HCT116 (cell line): ENCODE data around the gene CTDNEP1. TPM values are rescaled to one million over a fixed set of nuclear protein-coding genes. Genes with fewer than 3 reads are reported as not detected.

Source experiments
- ATAC-seq: fragments of 200-7000 bp; cut with Tn5 transposase; 2 replicates; pipeline ENCODE4 v1.9.1; 2020; ENCODE audit warnings: mild to moderate bottlenecking, moderate library complexity
- BruUV-seq: library from RNA; stranded (reverse); fragments of 400-500 nt; replicated peaks from 2 replicates; lab custom pipeline; 2021; lab: Mats Ljungman, UMichigan
- CTCF ChIA-PET: fragments of 300-600 bp; sonication (Branson Sonifier 250); formaldehyde crosslinking; loops from one replicate; lab custom pipeline; 2021; ENCODE audit warnings: antibody characterized with exemption; lab: Charles Lee
- POLR2A ChIA-PET: fragments of 300-600, 350-600 bp; sonication (Branson Sonifier 250); formaldehyde crosslinking; loops from one replicate; lab custom pipeline; 2021; ENCODE audit warnings: antibody characterized with exemption; lab: Charles Lee
- RAD21 ChIA-PET, 2 experiments: fragments of 300-600 bp; sonication (Branson Sonifier 250); formaldehyde crosslinking; loops; one replicate each; lab custom pipeline; 2023; ENCODE audit warnings: low total read pairs in 2 of 2; ENCODE audit not compliant: uncharacterized antibody in 2 of 2, unreplicated experiment in 2 of 2, low non-redundant PET in 1 of 2; lab: Charles Lee
- DNase-seq: peaks from one replicate; pipeline ENCODE4 v3.0.0-alpha.2; 2010; ENCODE audit warnings: low read depth, low spot score
- H2AFZ ChIP-seq: fragments of 200-600 bp; shearing (Covaris generic), sonication (generic); 2 replicates; pipeline ENCODE4 v1.6.1; 2017; ENCODE audit warnings: low read depth, mixed run types, mixed read lengths, antibody characterized with exemption, low read length; ENCODE audit not compliant: poor library complexity, severe bottlenecking
- H3K27ac ChIP-seq: 2 replicates; pipeline ENCODE4 v1.5.1; 2012; ENCODE audit warnings: low read depth, low read length
- H3K27me3 ChIP-seq: fragments of 200-600 bp; sonication (generic); 2 replicates; pipeline ENCODE4 v1.6.1; 2016; ENCODE audit warnings: mixed run types, low read length, mixed read lengths; ENCODE audit not compliant: insufficient read depth
- H3K36me3 ChIP-seq, 2 experiments: fragments of 200-500 bp in 1 of 2; fragments of 200-600 bp in 1 of 2; sonication (Bioruptor generic) in 1 of 2; sonication (generic) in 1 of 2; 2 replicates each; pipeline versions ENCODE4 v1.5.1 to v1.6.1; 2014 to 2016; ENCODE audit warnings: low read length in 2 of 2, inconsistent platforms in 1 of 2, mixed read lengths in 1 of 2, mixed run types in 1 of 2; ENCODE audit not compliant: insufficient read depth in 2 of 2, control insufficient read depth in 1 of 2
- H3K4me1 ChIP-seq, 2 experiments: fragments of 200-600 bp in 1 of 2; sonication (generic) in 1 of 2; 2 replicates each; pipeline versions ENCODE4 v1.5.1 to v1.6.1; 2012 to 2017; ENCODE audit warnings: low read length in 2 of 2, inconsistent platforms in 1 of 2, mild to moderate bottlenecking in 1 of 2, mixed read lengths in 1 of 2, mixed run types in 1 of 2, moderate library complexity in 1 of 2; ENCODE audit not compliant: insufficient read depth in 2 of 2, control insufficient read depth in 1 of 2
- H3K4me2 ChIP-seq: fragments of 200-600 bp; sonication (generic); 2 replicates; pipeline ENCODE4 v1.6.1; 2017; ENCODE audit warnings: mixed run types, low read length, mixed read lengths
- H3K4me3 ChIP-seq, 2 experiments: fragments of 200-600 bp in 1 of 2; sonication (generic) in 1 of 2; replicated peaks in 1 of 2; 2 replicates each; pipeline ENCODE4 v1.5.1; 2011 to 2016; ENCODE audit warnings: low read length in 2 of 2, control low read depth in 1 of 2, low read depth in 1 of 2, mild to moderate bottlenecking in 1 of 2, mixed read lengths in 1 of 2, mixed run types in 1 of 2
- H3K79me2 ChIP-seq: fragments of 200-600 bp; sonication (generic); 2 replicates; pipeline ENCODE4 v1.6.1; 2017; ENCODE audit warnings: mild to moderate bottlenecking, mixed run types, low read length, moderate library complexity, mixed read lengths; ENCODE audit not compliant: insufficient read depth
- H3K9ac ChIP-seq: fragments of 200-600 bp; sonication (generic); 2 replicates; pipeline ENCODE4 v1.6.1; 2016; ENCODE audit warnings: low read length, mixed read lengths
- H3K9me2 ChIP-seq: fragments of 200-600 bp; sonication (generic), shearing (Covaris generic); 2 replicates; pipeline ENCODE4 v1.6.1; 2017; ENCODE audit warnings: mixed run types, mild to moderate bottlenecking, moderate library complexity; ENCODE audit not compliant: insufficient read depth
- H3K9me3 ChIP-seq, 2 experiments: fragments of 200-500 bp in 1 of 2; fragments of 200-600 bp in 1 of 2; sonication (Bioruptor generic) in 1 of 2; sonication (generic) in 1 of 2; 2 replicates each; pipeline ENCODE4 v1.6.1; 2014 to 2017; ENCODE audit warnings: low read length in 2 of 2, mixed read lengths in 2 of 2, inconsistent platforms in 1 of 2, low read depth in 1 of 2, mild to moderate bottlenecking in 1 of 2, mixed run types in 1 of 2, moderate library complexity in 1 of 2; ENCODE audit not compliant: control insufficient read depth in 1 of 2, insufficient read depth in 1 of 2
- H4K20me1 ChIP-seq: fragments of 200-600 bp; sonication (generic), shearing (Covaris generic); 2 replicates; pipeline ENCODE4 v1.6.1; 2017; ENCODE audit warnings: mixed run types, mild to moderate bottlenecking, moderate library complexity; ENCODE audit not compliant: insufficient read depth
- CBX3 ChIP-seq: IDR thresholded peaks from 2 replicates; pipeline ENCODE4 v1.6.1; 2012; ENCODE audit warnings: low read depth
- CEBPB ChIP-seq: IDR thresholded peaks from 2 replicates; pipeline ENCODE4 v1.6.1; 2012; ENCODE audit warnings: low read depth
- CTCF ChIP-seq, 3 experiments: fragments of 200-600 bp in 1 of 3; sonication (generic) in 1 of 3; IDR thresholded peaks in 2 of 3; conservative IDR thresholded peaks in 1 of 3; 2 replicates each; pipeline ENCODE4 v1.5.1; 2012 to 2017; ENCODE audit warnings: low read depth in 2 of 3, low read length in 2 of 3, antibody characterized with exemption in 1 of 3, borderline replicate concordance in 1 of 3, control low read depth in 1 of 3, mild to moderate bottlenecking in 1 of 3, mixed read lengths in 1 of 3, mixed run types in 1 of 3, moderate library complexity in 1 of 3; ENCODE audit not compliant: insufficient read depth in 1 of 3
- EGR1 ChIP-seq: IDR thresholded peaks from 2 replicates; pipeline ENCODE4 v1.6.1; 2012; ENCODE audit warnings: low read depth
- ELF1 ChIP-seq: IDR thresholded peaks from 2 replicates; pipeline ENCODE4 v1.6.1; 2012; ENCODE audit warnings: low read depth, borderline replicate concordance
- EZH2 ChIP-seq: fragments of 200-600 bp; sonication (generic); IDR thresholded peaks from 2 replicates; pipeline ENCODE4 v1.6.1; 2017; ENCODE audit warnings: antibody characterized with exemption, mixed run types
- EZH2phosphoT487 ChIP-seq: fragments of 200-600 bp; IDR thresholded peaks from 2 replicates; pipeline ENCODE4 v1.6.1; 2018; ENCODE audit warnings: antibody characterized with exemption, borderline replicate concordance
- FOSL1 ChIP-seq: IDR thresholded peaks from 2 replicates; pipeline ENCODE4 v1.6.1; 2012; ENCODE audit warnings: low read depth
- JUND ChIP-seq: IDR thresholded peaks from 2 replicates; pipeline ENCODE4 v1.6.1; 2012
- POLR2A ChIP-seq: IDR thresholded peaks from 2 replicates; pipeline ENCODE4 v1.7.0; 2011; ENCODE audit warnings: borderline replicate concordance; ENCODE audit not compliant: insufficient read depth, insufficient read length; ENCODE audit errors: extremely low read depth
- POLR2AphosphoS5 ChIP-seq: IDR thresholded peaks from 2 replicates; pipeline ENCODE4 v1.6.1; 2011; ENCODE audit warnings: mild to moderate bottlenecking, low read depth, low read length, moderate library complexity
- RAD21 ChIP-seq: IDR thresholded peaks from 2 replicates; pipeline ENCODE4 v1.6.1; 2012; ENCODE audit warnings: low read depth, mild to moderate bottlenecking
- REST ChIP-seq: IDR thresholded peaks from 2 replicates; pipeline ENCODE4 v1.6.1; 2012; ENCODE audit warnings: low read depth
- SIN3A ChIP-seq: IDR thresholded peaks from 2 replicates; pipeline ENCODE4 v1.6.1; 2012; ENCODE audit warnings: low read depth
- SP1 ChIP-seq: IDR thresholded peaks from 2 replicates; pipeline ENCODE4 v1.6.1; 2012; ENCODE audit warnings: low read depth
- SRF ChIP-seq: IDR thresholded peaks from 2 replicates; pipeline ENCODE4 v1.6.1; 2012; ENCODE audit warnings: low read depth
- TCF7L2 ChIP-seq: IDR thresholded peaks from 2 replicates; pipeline ENCODE4 v1.7.0; 2011; ENCODE audit warnings: borderline replicate concordance, inconsistent platforms; ENCODE audit not compliant: insufficient read depth, insufficient read length; ENCODE audit errors: extremely low read depth
- YY1 ChIP-seq: IDR thresholded peaks from 2 replicates; pipeline ENCODE4 v1.6.1; 2011; ENCODE audit warnings: low read length, low read depth, moderate library complexity, mild to moderate bottlenecking; ENCODE audit not compliant: insufficient replicate concordance; ENCODE audit errors: extremely low read depth
- ZFX ChIP-seq: fragments of 450-650 bp; IDR thresholded peaks from 2 replicates; pipeline ENCODE4 v1.6.1; 2017
- ZNF274 ChIP-seq: fragments of 200-500 bp; sonication (Bioruptor generic); IDR thresholded peaks from 2 replicates; pipeline ENCODE4 v1.6.1; 2014; ENCODE audit warnings: mild to moderate bottlenecking, low read depth, low read length, inconsistent platforms
- intact Hi-C: fragments of 100-400 bp; cut with micrococcal nuclease; formaldehyde crosslinking; loops from 2 replicates; pipeline ENCODE4 v1.10.0; 2022
- total RNA-seq: library from RNA; stranded (reverse); gene quantifications from one replicate; pipeline ENCODE4 v1.2.1, GENCODE V29; 2021; ENCODE audit not compliant: unreplicated experiment
- TF ChIP-seq, protein P1 (sequence below): IDR thresholded peaks from 2 replicates; pipeline ENCODE4 v1.6.1; 2012

Gene CTDNEP1
- total RNA-seq, 1 experiment from 2014 or later, result 143 TPM

DNA sequence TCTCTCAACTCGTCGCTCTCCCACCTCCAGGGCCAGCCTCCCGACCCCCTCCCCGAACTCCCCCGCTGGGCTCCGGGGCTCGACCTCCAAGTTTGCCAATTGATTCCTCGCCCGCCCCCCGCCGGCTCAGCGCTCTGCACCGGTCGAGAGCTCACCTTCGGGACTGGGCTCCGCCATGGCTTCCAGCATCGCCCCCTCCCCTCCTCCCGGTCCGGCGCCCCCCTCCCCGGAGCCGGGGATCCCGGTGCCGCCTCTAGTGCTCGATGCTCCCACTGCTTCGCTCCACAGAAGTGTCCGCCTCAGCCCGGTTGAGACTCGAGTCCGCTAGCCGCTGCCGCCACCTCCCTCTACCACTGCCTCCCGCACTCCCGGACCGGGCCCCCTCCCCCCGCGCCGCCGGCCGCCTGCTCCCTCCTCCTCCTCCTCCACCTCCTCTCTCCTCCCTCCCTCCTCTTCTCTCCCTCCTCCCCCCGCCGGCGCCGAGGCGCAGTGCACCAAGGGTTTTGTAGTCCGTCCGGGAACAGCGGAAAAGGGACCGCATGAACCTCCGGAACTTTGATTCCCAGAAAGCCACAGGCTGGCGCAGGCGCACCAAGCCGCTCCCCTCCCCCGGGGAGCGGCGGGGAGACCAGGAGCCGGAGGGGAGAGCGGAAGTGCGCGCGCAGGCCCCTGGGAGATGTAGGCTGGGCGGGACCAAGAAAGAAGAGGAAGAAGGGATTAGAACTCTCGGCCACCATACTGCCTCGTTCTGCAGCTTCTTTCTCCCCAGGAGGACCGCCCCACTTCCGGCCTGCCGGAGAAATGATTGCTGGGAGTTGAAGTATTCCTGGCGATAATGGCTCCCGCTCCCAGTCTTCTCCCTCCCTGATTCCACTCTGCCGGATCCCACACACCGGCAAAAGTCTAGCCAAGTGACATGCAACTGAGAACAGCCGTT lies 12.2 kb downstream of the CTDNEP1 start, which contains the start of gene PHF23:
TSS of gene PHF23 (minus strand) at position 367 of the 937 bp plus-strand sequence. CDS start at position 189, 178 bp downstream.
- peaks cover 24 to 40% of the 10 kb centered on the region in 2 experiments for H3K36me3 ChIP-seq
- peaks cover 59% of the 10 kb centered on the region for H3K79me2 ChIP-seq
- peak within 1 kb of the TSS; percentile 92 for H3K27ac ChIP-seq
- H3K9me2 ChIP-seq, result no peaks in the 10 kb centered on the region
- RAD21 ChIA-PET, result no interaction called here
- peak within 1 kb of the TSS; percentile 97 to 99 for H3K4me3 ChIP-seq
- ATAC-seq, result peak; percentile 61
- H2AFZ ChIP-seq, result no peak within 1 kb of the TSS
- peak within 1 kb of the TSS; percentile 100 for H3K9ac ChIP-seq
- intact Hi-C loops, result no loop called here
- CTCF ChIA-PET, result interaction anchor here (2.3 to 3.0 kb wide), 2 partner anchors 19 to 57 kb away, joined by 5 to 16 read pairs; partner anchors contain the start of genes ACADVL and DLG4
- DNase-seq, result peak; percentile 99
- POLR2A ChIA-PET, result interaction anchor here (0.9 to 1.3 kb wide), 5 partner anchors 19 to 447 kb away, joined by 3 to 4 read pairs (median 3); partner anchors contain the start of genes ACADVL and DLG4
- H4K20me1 ChIP-seq, result no peaks in the 10 kb centered on the region
- BruUV-seq, result no TSS peak
- H3K4me1 ChIP-seq, result peaks cover 37 to 64% of the 10 kb centered on the region in 2 experiments
- no peaks in the 10 kb centered on the region for H3K27me3 ChIP-seq
- peak within 1 kb of the TSS; percentile 82 for H3K4me2 ChIP-seq
- no peaks in the 10 kb centered on the region for H3K9me3 ChIP-seq
- TF ChIP-seq, protein P1, sequence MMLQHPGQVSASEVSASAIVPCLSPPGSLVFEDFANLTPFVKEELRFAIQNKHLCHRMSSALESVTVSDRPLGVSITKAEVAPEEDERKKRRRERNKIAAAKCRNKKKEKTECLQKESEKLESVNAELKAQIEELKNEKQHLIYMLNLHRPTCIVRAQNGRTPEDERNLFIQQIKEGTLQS, result no peak
- no peak for TF ChIP-seq SRF
- no peak for TF ChIP-seq ZNF274
- TF ChIP-seq CTCF (IDR thresholded peaks at IDR 0.05 in 2 of 3, conservative IDR thresholded peaks at IDR 0.05 in 1 of 3; ENCODE audit: borderline replicate concordance in 1 of 3, insufficient read depth in 1 of 3, low read depth in 2 of 3, low read length in 2 of 3), result no peak
- TF ChIP-seq RAD21, result no peak
- TF ChIP-seq POLR2A, result no peak
- no peak for TF ChIP-seq EGR1
- TF ChIP-seq SP1, result peak; percentile 85
- no peak; the same call in 1 of the 2 replicates for TF ChIP-seq SIN3A
- no peak for TF ChIP-seq CBX3
- no peak for TF ChIP-seq EZH2
- 0 out of 2 replicates have a peak, but pooled peaks have one; percentile 26 for TF ChIP-seq POLR2AphosphoS5
- no peak for TF ChIP-seq JUND
- TF ChIP-seq FOSL1, result no peak
- TF ChIP-seq REST, result no peak
- peak; percentile 84 for TF ChIP-seq TCF7L2
- no peak; the same call in 1 of the 2 replicates for TF ChIP-seq ZFX
- TF ChIP-seq ELF1, result peak; percentile 94; the same call in 1 of the 2 replicates
- TF ChIP-seq CEBPB, result no peak
- TF ChIP-seq EZH2phosphoT487, result no peak
- peak; percentile 86 for TF ChIP-seq YY1
